GM12872 (cell line): ENCODE data around the gene KPNB1.

Experiments used
- TF ChIP-seq, protein P1 (sequence below): IDR thresholded peaks from 3 replicates; pipeline ENCODE4 v1.5.1; 2011; ENCODE audit warnings: low read depth, mild to moderate bottlenecking, low read length, moderate library complexity; ENCODE audit not compliant: insufficient read depth

The KPNB1 gene

DNA sequence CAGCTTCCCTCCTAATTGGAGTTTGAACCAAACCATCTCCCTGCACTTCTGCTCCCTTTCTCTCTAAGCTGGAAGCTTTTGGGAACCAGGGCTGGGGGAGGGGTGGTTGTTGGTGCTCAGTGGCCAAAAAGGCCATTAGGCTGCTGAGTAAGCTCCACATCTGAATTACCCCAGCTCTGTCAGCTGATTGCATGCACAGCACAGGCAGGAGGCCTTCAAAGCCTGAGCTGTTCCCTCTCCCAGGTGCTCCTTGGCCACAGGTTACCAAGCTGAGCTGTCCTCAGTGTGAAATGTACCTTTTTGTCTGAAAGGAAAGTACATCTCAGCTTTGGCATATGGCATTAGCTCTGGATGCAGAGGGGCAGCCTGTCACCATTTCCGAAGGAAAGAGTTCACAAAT, 38.0 kb downstream of the KPNB1 start:
- TF ChIP-seq, protein P1, sequence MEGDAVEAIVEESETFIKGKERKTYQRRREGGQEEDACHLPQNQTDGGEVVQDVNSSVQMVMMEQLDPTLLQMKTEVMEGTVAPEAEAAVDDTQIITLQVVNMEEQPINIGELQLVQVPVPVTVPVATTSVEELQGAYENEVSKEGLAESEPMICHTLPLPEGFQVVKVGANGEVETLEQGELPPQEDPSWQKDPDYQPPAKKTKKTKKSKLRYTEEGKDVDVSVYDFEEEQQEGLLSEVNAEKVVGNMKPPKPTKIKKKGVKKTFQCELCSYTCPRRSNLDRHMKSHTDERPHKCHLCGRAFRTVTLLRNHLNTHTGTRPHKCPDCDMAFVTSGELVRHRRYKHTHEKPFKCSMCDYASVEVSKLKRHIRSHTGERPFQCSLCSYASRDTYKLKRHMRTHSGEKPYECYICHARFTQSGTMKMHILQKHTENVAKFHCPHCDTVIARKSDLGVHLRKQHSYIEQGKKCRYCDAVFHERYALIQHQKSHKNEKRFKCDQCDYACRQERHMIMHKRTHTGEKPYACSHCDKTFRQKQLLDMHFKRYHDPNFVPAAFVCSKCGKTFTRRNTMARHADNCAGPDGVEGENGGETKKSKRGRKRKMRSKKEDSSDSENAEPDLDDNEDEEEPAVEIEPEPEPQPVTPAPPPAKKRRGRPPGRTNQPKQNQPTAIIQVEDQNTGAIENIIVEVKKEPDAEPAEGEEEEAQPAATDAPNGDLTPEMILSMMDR, result no peak

DNA sequence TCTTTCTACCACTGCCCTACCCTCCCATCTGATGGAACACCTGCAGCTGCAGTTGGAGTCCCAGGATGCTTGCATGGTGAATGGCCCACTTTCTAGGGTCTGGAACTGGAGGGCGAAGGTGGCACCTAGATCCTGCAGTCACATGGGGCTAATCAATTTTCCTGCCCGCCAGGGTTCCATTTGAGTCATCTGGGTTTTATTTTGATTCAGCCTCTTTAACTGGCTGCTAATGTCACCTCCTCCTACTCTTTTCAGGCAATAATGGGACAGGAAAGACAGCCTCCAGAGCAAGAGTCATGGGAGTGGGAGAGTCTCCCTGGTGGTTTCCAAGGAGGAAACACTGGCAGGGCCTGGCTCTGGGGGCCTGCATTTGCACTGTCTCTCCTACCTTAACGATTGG, 40.4 kb downstream of the KPNB1 start:
- TF ChIP-seq, protein P1, result no peak

DNA sequence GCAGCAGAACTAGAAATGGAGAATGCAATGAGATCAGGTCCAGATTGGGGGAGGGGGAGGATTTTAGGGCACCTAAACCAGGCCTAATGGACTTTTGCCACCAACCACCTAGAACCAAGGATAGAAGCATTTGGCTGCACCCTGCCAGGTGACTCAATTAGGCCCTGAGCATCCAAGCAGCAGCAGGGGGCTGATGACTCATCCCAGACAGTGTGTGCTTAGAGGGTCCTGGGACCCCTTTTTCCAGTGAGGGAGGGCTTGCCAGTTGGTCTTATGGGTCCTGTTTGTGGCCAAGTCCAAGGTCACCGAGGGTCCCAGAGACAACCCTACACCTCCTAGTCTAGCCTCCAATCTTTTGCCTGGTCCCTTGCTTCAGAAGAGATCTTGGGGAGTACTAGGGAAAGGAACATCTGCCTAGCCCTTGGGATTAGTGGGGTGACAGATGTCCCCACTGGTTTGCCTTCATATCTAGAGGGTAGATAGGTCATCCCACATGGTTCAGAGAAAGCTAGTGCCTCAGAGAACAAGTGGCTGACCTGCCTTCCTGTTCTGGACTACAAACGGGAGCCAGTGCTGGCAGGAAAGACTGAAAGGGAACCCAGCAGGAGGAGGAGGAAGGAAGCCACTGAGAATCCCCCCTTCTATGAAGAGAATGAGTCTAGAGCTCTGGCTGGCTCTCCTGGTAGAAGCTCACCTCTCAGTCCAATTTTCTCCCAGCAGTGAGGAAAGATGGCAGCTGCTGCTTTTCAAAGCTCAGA, 42.6 kb downstream of the KPNB1 start:
- TF ChIP-seq, protein P1, result no peak

DNA sequence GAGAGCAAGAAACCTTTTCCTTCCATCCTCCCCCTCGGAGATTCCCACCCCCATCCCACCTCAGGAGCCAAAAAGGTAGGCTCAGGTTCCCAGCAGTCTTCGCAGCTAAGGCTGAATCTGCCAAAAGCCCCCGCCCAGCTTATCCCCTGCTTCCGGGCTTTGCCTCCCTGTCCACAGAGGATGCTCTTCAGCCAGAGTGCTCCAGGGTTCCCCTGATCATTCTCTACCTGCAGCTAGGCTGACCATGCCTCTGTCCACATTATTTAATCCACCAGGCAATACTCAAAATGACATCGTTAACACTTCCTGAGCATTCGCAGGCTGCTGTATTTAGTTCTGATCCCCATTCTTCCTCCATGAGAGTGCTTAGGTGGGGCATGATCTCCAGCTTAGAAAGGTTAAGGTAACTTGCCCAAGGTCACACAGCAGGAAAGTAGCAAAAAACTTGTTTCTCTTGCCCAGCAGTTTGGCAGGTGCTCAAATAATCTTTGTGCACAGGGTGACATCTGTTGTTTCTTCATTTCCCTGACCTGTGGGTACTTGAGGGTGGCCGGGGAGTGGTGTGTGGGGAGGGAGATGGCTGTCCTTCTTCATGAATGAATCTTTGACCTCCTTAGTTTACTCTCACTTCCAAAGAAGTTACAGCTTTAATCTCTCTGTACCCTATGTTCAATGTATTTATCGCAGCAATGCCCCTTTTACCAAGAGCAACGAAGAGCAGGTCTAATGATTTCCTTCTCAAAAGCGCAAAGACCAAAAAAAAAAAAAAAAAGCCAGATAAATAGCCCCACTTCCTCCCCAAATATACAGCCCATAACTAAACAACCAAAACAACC, 43.4 kb downstream of the KPNB1 start:
- TF ChIP-seq, protein P1, result no peak

DNA sequence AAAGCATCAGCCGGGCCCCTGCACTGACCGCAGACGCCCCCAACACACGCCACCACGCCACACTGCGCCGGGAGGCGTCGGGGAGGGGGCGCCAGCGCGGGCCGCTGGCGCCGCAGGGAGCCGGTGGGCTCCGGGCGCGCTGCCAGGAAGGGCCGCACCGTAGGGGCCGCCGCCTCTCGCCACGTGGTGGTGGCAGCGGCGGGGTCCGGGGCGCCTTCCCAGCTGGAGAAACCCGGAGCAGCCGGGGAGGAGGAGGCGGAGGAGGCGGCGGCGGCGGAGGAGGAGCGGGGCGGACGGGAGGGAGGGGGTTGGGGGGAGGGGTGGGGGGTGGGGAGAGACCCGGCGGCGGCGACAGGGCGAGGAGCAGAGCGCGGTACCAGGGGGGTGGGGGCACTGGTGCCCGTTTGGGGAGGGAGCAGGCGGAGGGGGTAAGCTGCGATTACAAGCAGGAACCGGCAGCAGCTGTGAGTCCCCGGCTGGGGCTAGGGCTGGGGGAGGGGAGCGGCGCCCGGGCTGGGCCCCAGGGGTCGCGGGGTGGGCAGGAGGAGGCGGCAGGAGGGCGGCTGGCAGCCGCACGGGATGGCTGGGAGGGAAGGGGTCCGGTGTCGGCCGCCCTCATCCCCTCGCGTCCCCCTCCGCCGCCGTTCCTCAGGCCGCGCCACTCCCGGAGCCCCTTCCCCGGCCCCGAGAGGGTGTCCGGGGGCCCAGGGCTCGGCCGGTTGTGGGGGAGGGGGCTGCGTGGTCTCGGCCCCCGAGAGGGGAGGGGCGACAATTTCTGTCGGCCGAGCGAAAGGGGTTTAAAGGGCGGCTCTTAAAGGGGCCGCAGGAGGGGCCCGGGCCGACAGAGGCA, 44.2 kb downstream of the KPNB1 start, which contains the start of gene TBKBP1:
TSS of gene TBKBP1 (plus strand) at position 431 of the 850 bp plus-strand sequence. CDS start 1,952 bp downstream, outside the sequence.
- TF ChIP-seq, protein P1, result no peak

DNA sequence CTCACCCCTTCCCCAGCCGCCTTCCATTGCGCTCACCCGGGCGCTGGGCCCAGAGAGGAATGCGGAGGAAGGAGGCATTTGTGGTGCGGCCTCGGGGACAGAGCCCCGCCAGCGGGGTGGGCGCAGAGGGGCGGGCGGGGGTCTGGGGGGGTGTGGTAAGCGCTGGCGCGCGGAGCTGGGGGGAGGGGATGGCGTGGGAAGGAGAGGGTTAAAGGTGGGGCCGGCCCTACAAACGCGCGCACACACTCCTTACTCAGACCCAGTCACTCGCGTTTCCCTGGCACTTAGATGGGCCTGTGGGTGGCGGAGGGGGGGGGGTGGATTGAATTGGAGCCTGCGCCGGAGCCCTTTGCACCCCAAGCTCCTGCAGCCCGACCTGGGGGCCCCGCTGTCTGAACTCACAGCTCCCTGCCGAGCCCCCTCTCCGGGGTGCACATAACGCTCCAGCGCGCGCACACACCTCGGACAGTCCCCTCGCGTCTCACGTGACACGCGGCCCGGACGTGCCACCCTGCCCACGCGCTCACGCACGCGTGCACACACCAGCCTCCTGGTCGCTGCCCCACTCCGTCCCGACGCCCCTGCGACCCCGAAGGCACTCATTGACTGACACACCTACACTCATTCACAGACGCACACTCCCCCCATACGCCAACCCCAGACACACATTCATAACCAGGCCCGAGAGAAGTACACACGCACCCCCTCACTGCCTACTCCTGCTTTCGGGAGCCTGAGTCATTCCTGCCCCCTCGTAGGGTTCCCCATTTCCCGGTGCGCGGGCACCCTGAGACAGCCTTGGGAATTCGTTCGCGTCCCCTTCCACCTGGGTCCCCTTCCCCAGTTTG, 45.1 kb downstream of the KPNB1 start:
- TF ChIP-seq, protein P1, result no peak
